ENCODE measurements around the gene CCDC60. TPM values are rescaled to one million over a fixed set of nuclear protein-coding genes. Genes with fewer than 3 reads are reported as not detected.
A peak's percentile ranks its signal among the peaks of the same experiment; 100 is the strongest.

Gene CCDC60
- total RNA-seq, 1 donor from 2014 or later = 2.3 TPM

DNA sequence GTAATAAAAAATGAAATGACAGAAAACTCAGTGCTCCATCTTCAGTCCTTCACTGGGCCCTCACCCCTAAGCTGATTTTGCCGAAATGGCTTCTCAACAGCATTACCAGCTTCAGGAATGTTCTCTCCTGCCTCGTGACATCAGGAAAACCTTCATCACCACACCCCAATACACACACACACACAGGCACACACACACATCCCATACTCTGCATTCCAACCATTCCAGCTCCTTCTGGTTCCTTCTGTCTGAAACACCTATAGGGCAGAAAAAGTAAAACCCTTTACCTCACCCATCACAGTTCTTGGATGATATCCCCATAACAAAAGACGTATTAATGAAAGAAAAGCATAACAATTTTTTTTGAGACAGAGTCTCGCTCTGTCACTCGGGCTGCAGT is 75.9 kb downstream of the CCDC60 start:
- TF ChIP-seq, protein P1, sequence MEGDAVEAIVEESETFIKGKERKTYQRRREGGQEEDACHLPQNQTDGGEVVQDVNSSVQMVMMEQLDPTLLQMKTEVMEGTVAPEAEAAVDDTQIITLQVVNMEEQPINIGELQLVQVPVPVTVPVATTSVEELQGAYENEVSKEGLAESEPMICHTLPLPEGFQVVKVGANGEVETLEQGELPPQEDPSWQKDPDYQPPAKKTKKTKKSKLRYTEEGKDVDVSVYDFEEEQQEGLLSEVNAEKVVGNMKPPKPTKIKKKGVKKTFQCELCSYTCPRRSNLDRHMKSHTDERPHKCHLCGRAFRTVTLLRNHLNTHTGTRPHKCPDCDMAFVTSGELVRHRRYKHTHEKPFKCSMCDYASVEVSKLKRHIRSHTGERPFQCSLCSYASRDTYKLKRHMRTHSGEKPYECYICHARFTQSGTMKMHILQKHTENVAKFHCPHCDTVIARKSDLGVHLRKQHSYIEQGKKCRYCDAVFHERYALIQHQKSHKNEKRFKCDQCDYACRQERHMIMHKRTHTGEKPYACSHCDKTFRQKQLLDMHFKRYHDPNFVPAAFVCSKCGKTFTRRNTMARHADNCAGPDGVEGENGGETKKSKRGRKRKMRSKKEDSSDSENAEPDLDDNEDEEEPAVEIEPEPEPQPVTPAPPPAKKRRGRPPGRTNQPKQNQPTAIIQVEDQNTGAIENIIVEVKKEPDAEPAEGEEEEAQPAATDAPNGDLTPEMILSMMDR (conservative IDR thresholded peaks at IDR 0.05) = no peak
- Mint-ChIP-seq H3K27me3 (peaks cover 15% of the 10 kb centered on the region), H3K9me3 (peaks cover 9% of the 10 kb centered on the region), H3K36me3 (no peaks in the 10 kb centered on the region), H3K4me3 (peak overlapping the region; percentile 1), H3K27ac (no peak overlapping the region), H3K4me1 (ENCODE audit: unreplicated experiment) (no peaks in the 10 kb centered on the region)
- DNase-seq (ENCODE audit: extremely low spot score, unreplicated experiment) = no peak

DNA sequence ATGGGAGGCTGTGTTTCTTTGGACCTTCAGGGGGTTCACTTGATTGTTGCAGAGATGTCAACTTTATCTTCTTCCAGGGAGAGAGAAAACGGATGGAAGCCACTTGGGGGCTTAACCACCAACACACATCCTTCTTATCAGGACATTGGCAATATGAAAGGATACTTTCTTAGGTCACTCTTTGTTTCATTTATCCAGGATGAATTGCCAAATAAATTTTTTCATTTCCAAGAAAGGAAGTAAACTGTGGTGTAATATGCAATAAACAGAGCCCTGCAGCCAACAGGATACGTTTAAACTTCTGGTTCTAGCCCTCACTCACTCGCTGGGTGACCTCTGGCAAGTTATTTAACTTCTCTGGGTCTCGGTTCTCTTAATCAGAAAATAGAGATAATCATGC is 77.8 kb downstream of the CCDC60 start:
- H3K4me3 Mint-ChIP-seq = no peak overlapping the region
- no peaks in the 10 kb centered on the region for H3K4me1 Mint-ChIP-seq (ENCODE audit: unreplicated experiment)
- peaks cover 15% of the 10 kb centered on the region for H3K27me3 Mint-ChIP-seq
- no peak overlapping the region for H3K27ac Mint-ChIP-seq
- H3K9me3 Mint-ChIP-seq = peaks cover 9% of the 10 kb centered on the region
- TF ChIP-seq, protein P1 (conservative IDR thresholded peaks at IDR 0.05) = no peak
- no peak for DNase-seq (ENCODE audit: extremely low spot score, unreplicated experiment)
- no peaks in the 10 kb centered on the region for H3K36me3 Mint-ChIP-seq

DNA sequence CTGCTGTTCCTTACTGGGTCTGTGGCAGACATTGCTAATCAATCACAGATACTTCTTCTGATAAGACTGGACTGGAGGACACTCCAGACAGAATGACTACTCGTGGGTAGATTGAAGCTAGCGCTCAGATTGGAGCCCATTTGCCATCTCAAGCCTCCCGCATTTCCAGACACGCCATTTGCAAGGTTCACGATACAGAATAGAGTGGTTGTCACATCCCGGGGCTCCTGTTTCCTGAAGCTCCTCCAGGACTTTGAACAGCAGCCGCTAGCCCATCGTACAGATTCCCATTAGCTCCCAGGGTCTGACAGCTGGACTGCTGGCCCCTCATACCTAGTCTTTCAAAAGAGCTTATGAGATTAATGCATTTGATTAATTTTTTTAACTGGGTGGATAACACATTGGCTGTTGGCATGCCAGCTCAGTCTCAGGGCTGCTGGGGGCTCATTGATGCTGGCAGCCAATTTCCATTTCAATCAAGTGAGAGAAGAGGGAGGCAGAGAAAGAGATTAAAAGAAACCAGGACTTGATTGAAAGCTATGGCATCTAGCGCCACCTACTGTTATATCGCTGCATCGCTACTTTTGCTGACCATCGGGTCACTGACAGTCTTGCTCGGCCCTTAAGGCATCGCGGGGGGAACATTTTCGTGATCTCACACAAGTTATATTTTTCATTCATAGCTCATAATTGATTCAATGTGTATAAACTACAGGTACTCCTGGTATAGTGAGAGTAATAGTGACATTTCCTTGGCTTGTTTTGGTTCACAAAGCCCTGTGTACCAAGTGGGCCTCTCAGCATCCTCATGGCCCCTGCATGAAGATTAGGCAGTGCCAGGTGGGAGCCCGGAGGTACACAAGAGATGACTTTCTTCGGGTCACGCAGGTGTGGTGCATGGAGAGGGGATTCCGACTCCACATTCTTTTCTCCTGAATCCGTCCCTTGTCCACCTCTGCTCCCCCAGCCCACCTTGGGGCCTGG is 78.6 kb downstream of the CCDC60 start:
- H3K27ac Mint-ChIP-seq = no peak overlapping the region
- H3K27me3 Mint-ChIP-seq = peaks cover 15% of the 10 kb centered on the region
- TF ChIP-seq, protein P1 (conservative IDR thresholded peaks at IDR 0.05) = peak; percentile 96
- no peaks in the 10 kb centered on the region for H3K36me3 Mint-ChIP-seq
- no peaks in the 10 kb centered on the region for H3K4me1 Mint-ChIP-seq (ENCODE audit: unreplicated experiment)
- peak overlapping the region; percentile 10 for H3K4me3 Mint-ChIP-seq
- peak; percentile 71 for DNase-seq (ENCODE audit: extremely low spot score, unreplicated experiment)
- H3K9me3 Mint-ChIP-seq = peaks cover 9% of the 10 kb centered on the region

DNA sequence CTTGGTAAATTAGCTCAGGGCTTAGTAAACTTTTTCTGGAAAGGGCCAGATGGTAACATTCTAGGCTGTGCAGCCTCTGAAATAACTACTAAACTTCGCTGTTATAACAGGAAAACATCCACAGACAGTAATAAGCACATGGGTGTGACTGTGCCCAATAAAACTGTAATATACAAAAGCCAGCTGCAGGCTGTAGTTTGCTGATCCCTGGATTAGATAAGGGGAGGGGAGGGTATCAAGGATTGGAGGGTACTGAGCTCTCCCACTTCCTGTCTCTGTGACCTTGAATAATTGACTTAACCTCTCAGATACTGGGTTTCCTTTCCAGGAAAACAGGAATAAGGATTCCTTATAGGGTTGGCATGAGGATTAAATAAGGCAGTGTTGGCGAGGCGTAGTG is 81.2 kb downstream of the CCDC60 start:
- TF ChIP-seq, protein P1 (conservative IDR thresholded peaks at IDR 0.05) = no peak
- Mint-ChIP-seq H3K4me1 (ENCODE audit: unreplicated experiment) (no peaks in the 10 kb centered on the region), H3K9me3 (no peaks in the 10 kb centered on the region), H3K4me3 (no peak overlapping the region), H3K27ac (no peak overlapping the region), H3K27me3 (peaks cover 15% of the 10 kb centered on the region), H3K36me3 (no peaks in the 10 kb centered on the region)
- DNase-seq (ENCODE audit: extremely low spot score, unreplicated experiment) = no peak

DNA sequence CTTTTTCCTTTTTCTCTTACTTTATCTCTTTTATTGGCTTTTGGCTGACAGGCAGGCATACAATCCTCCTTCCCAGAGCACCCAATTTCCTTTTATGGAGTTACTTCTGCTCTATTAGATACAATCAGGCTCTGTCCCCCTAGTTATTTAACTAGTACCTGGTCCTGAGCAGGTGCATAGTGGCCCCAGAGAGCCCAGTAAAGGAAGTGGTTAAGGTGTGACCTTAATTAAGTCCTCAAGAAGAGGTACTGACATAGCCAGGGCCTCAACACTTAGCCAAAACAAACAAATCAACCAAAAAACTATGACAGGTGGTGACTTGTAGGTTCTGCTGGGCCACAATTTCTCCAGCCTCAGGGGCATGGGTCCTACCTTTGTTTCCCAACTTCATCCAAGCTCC is 82.9 kb downstream of the CCDC60 start:
- H3K4me1 Mint-ChIP-seq (ENCODE audit: unreplicated experiment) = no peaks in the 10 kb centered on the region

More for the DNA sequence above, 82.9 kb downstream of the CCDC60 start:
- H3K9me3 Mint-ChIP-seq = no peaks in the 10 kb centered on the region
- H3K36me3 Mint-ChIP-seq = no peaks in the 10 kb centered on the region
- TF ChIP-seq, protein P1 (conservative IDR thresholded peaks at IDR 0.05) = no peak
- DNase-seq (ENCODE audit: extremely low spot score, unreplicated experiment) = no peak
- no peak overlapping the region for H3K4me3 Mint-ChIP-seq
- H3K27ac Mint-ChIP-seq = no peak overlapping the region
- H3K27me3 Mint-ChIP-seq = peaks cover 12% of the 10 kb centered on the region
